ENCODE measurements around the gene PTPRR. TPM values are rescaled to one million over a fixed set of nuclear protein-coding genes. Genes with fewer than 3 reads are reported as not detected.

The PTPRR gene
- total and polyA plus RNA-seq, 2 of the 13 experiments (the other 11 are each of a cell fraction or from before 2014, with no cell fraction given), result not detected

GRCh38 chr12:70890895-70891832 lies 29.4 kb downstream of the PTPRR start:
- CTCF ChIA-PET (ENCODE audit: low intra/inter-chr PET ratio, low total read pairs), result no interaction called here
- no peaks in the 10 kb centered on the region for H3K79me2 ChIP-seq (ENCODE audit: insufficient read depth, low read length)
- no peaks in the 10 kb centered on the region for H3K36me3 ChIP-seq (replicated peaks in 1 of 2; ENCODE audit: control insufficient read depth in 1 of 2, insufficient read depth in 2 of 2, low read length in 2 of 2)
- H3K4me1 ChIP-seq (ENCODE audit: insufficient read depth, low read length), result no peaks in the 10 kb centered on the region
- ATAC-seq (no peak), DNase-seq (ENCODE audit: low spot score) (no peak), FAIRE-seq (no peak)
- no peaks in the 10 kb centered on the region for H4K20me1 ChIP-seq (ENCODE audit: insufficient read depth, low read length)
- H3K4me3 ChIP-seq (replicated peaks in 1 of 3; ENCODE audit: insufficient read depth in 1 of 3, low read depth in 2 of 3, low read length in 3 of 3), result no peak overlapping the region
- H3K9ac ChIP-seq (ENCODE audit: insufficient read depth, low read depth, low read length), result no peak overlapping the region
- POLR2A ChIA-PET, result no interaction called here
- H3K27me3 ChIP-seq (ENCODE audit: control insufficient read depth in 1 of 2, insufficient read depth in 2 of 2, low read length in 2 of 2), result no peaks in the 10 kb centered on the region; a peak in 1 of 5 replicates
- TF ChIP-seq ZNF12 (CRISPR knock-in tag; IDR thresholded peaks at IDR 0.05), result no peak
- no peak for TF ChIP-seq HHEX (CRISPR knock-in tag; IDR thresholded peaks at IDR 0.05)
- no peak for TF ChIP-seq TMF1 (CRISPR knock-in tag; IDR thresholded peaks at IDR 0.05; ENCODE audit: low read depth)
- TF ChIP-seq ZNF513 (CRISPR knock-in tag; conservative IDR thresholded peaks at IDR 0.05), result no peak
- TF ChIP-seq HNRNPL (IDR thresholded peaks at IDR 0.05; ENCODE audit: low read depth, low read length), result no peak
- TF ChIP-seq NPAS2 (CRISPR knock-in tag; IDR thresholded peaks at IDR 0.05; ENCODE audit: borderline replicate concordance), result no peak
- intact Hi-C loops (cut with micrococcal nuclease; ENCODE audit: unreplicated experiment) (no loop called here), in situ Hi-C loops (cut with HindIII; ENCODE audit: extremely low pct_ligation_motif_present, low pct_unique_long_range_greater_than_20kb) (no loop called here)
- H3K9me3 ChIP-seq (ENCODE audit: low read length), result no peaks in the 10 kb centered on the region
- H3K4me2 ChIP-seq (ENCODE audit: low read depth, low read length), result no peak overlapping the region
- WGBS (ENCODE audit: low lambda C conversion rate), result 0% methylated on average over 1 of the region's 1 CpG
- H3K27ac ChIP-seq (ENCODE audit: extremely low read length, insufficient read depth, low read length), result no peak overlapping the region
- no peak overlapping the region for H2AFZ ChIP-seq (ENCODE audit: low read length)
- BruUV-seq (replicated peaks), result no TSS peak

- no peak overlapping the region for H2AFZ ChIP-seq (ENCODE audit: low read length)
- H3K79me2 ChIP-seq (ENCODE audit: insufficient read depth, low read length), result no peaks in the 10 kb centered on the region
- no peaks in the 10 kb centered on the region for H3K4me1 ChIP-seq (ENCODE audit: insufficient read depth, low read length)
- in situ Hi-C loops (cut with HindIII; ENCODE audit: extremely low pct_ligation_motif_present, low pct_unique_long_range_greater_than_20kb) (no loop called here), intact Hi-C loops (cut with micrococcal nuclease; ENCODE audit: unreplicated experiment) (no loop called here)
- H3K9me3 ChIP-seq (ENCODE audit: low read length), result no peaks in the 10 kb centered on the region
- ChIA-PET CTCF (ENCODE audit: low intra/inter-chr PET ratio, low total read pairs) (no interaction called here), POLR2A (no interaction called here)
- H3K27me3 ChIP-seq (ENCODE audit: control insufficient read depth in 1 of 2, insufficient read depth in 2 of 2, low read length in 2 of 2), result no peaks in the 10 kb centered on the region
- no peak overlapping the region for H3K4me3 ChIP-seq (replicated peaks in 1 of 3; ENCODE audit: insufficient read depth in 1 of 3, low read depth in 2 of 3, low read length in 3 of 3)
- H3K36me3 ChIP-seq (replicated peaks in 1 of 2; ENCODE audit: control insufficient read depth in 1 of 2, insufficient read depth in 2 of 2, low read length in 2 of 2), result no peaks in the 10 kb centered on the region
- H3K9ac ChIP-seq (ENCODE audit: insufficient read depth, low read depth, low read length), result no peak overlapping the region
- H4K20me1 ChIP-seq (ENCODE audit: insufficient read depth, low read length), result no peaks in the 10 kb centered on the region
- WGBS (ENCODE audit: low lambda C conversion rate), result 6% methylated on average over 3 of the region's 3 CpGs
- no peak overlapping the region for H3K4me2 ChIP-seq (ENCODE audit: low read depth, low read length)
- no peak for ATAC-seq
- BruUV-seq (replicated peaks), result no TSS peak
- DNase-seq (ENCODE audit: low spot score), result no peak
- H3K27ac ChIP-seq (ENCODE audit: extremely low read length, insufficient read depth, low read length), result no peak overlapping the region
- FAIRE-seq, result no peak
- no peak for TF ChIP-seq ZNF124 (CRISPR knock-in tag; IDR thresholded peaks at IDR 0.05)
- TF ChIP-seq ZBTB37 (CRISPR knock-in tag; IDR thresholded peaks at IDR 0.05), result no peak
- TF ChIP-seq NFE2L2 (IDR thresholded peaks at IDR 0.05; ENCODE audit: low read length), result no peak
- TF ChIP-seq ZNF513 (CRISPR knock-in tag; conservative IDR thresholded peaks at IDR 0.05), result no peak
- no peak for TF ChIP-seq MXD1 (CRISPR knock-in tag; IDR thresholded peaks at IDR 0.05)
- TF ChIP-seq MIER3 (CRISPR knock-in tag; IDR thresholded peaks at IDR 0.05; ENCODE audit: borderline replicate concordance), result no peak
- TF ChIP-seq RBM22 (optimal IDR thresholded peaks at IDR 0.05; ENCODE audit: low read length), result no peak
- no peak for TF ChIP-seq ZNF501 (CRISPR knock-in tag; IDR thresholded peaks at IDR 0.05)
Observed at GRCh38 chr12:70885956-70886355, 34.6 kb downstream of the PTPRR start.

Measured in HepG2 (cell line).